Activated naive CD8-positive, alpha-beta T cell treated with anti-CD3 and anti-CD28 coated beads, Interleukin-2, amount 10 ng/mL, durations not matched to agents 7 days and 5 days (primary cell): ENCODE data around the gene TSPAN18. TPM values are rescaled to one million over a fixed set of nuclear protein-coding genes. Genes with fewer than 3 reads are reported as not detected.

Experiments used
- ATAC-seq: fragments of 150-1000 bp; cut with Tn5 transposase; one replicate; pipeline ENCODE4 v1.10.0; 2021; ENCODE audit warnings: low read depth, moderate library complexity
- POLR2A ChIA-PET: fragments of 350-600 bp; sonication (Branson Sonifier 250); formaldehyde crosslinking; loops from one replicate; lab custom pipeline; 2021; ENCODE audit warnings: antibody characterized with exemption; lab: Charles Lee
- DNase-seq: peaks from one replicate; pipeline ENCODE4 v3.0.0; 2021
- H3K27ac Mint-ChIP-seq: one replicate; pipeline ENCODE4 v1.8.0; 2022; ENCODE audit warnings: mild to moderate bottlenecking, mixed read lengths
- H3K27me3 Mint-ChIP-seq: one replicate; pipeline ENCODE4 v1.8.0; 2022; ENCODE audit warnings: mild to moderate bottlenecking, moderate library complexity, mixed read lengths
- H3K36me3 Mint-ChIP-seq: one replicate; pipeline ENCODE4 v1.8.0; 2021; ENCODE audit warnings: mild to moderate bottlenecking, mixed read lengths
- H3K4me1 Mint-ChIP-seq: one replicate; pipeline ENCODE4 v1.8.0; 2021; ENCODE audit warnings: mixed read lengths
- H3K4me3 Mint-ChIP-seq: one replicate; pipeline ENCODE4 v1.8.0; 2022; ENCODE audit warnings: mild to moderate bottlenecking, moderate library complexity, mixed read lengths
- H3K9me3 Mint-ChIP-seq: one replicate; pipeline ENCODE4 v1.8.0; 2021; ENCODE audit warnings: mixed read lengths
- total RNA-seq, 2 experiments: library from RNA; stranded (reverse); gene quantifications; one replicate each; pipeline ENCODE4 v1.2.3, GENCODE V29; 2021

Gene TSPAN18
- total RNA-seq, 2 experiments from 2014 or later = 4.9 to 5.2 TPM

- peaks cover 10% of the 10 kb centered on the region for H3K4me1 Mint-ChIP-seq
- H3K9me3 Mint-ChIP-seq = no peaks in the 10 kb centered on the region
- no peak overlapping the region for H3K27ac Mint-ChIP-seq
- H3K27me3 Mint-ChIP-seq = peaks cover 7% of the 10 kb centered on the region
- ATAC-seq = no peak
- no peak for DNase-seq
- no peaks in the 10 kb centered on the region for H3K36me3 Mint-ChIP-seq
- H3K4me3 Mint-ChIP-seq = no peak overlapping the region
- POLR2A ChIA-PET = no interaction called here
These were observed 232.3 kb downstream of the TSPAN18 start for GRCh38 chr11:44959064-44959463.

DNA sequence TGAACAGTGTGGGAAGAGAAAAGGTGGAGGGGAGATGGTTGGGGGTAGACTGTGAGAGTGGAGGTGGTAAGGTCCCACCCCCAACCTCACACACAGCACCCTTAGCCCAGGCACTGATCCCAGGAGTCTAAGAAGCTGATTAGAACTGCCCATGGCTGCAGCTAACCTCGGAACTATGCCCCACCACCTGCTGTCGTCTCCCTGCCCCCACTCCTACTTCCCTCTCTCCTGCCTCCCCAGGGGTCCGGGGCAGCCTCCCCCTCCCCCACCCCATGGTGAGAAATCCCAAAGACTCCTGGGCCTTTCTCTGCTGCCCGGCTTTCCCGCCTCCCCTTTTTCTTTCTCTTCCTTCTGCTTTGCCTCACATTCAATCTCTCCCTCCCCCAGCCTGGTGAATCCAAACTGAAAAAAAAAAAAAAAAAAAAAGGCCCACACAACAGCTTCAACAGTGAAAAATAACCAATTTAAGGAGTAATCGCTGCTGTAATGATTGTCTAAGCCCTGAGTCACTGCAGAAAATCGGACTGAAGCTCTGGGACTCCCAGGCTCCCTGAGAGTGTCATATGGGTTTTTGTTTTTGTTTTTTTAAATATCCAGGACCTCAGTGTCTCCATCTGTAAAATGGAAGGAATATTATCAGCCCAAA is 233.6 kb downstream of the TSPAN18 start:
- no peak overlapping the region for H3K4me3 Mint-ChIP-seq
- no peaks in the 10 kb centered on the region for H3K9me3 Mint-ChIP-seq
- ATAC-seq = no peak
- DNase-seq = no peak
- POLR2A ChIA-PET = interaction anchor here (0.7 kb wide), 1 partner anchor 40 kb away, joined by 4 read pairs; no protein-coding TSS in a partner anchor
- H3K27me3 Mint-ChIP-seq = peaks cover 7% of the 10 kb centered on the region
- H3K4me1 Mint-ChIP-seq = no peaks in the 10 kb centered on the region
- no peak overlapping the region for H3K27ac Mint-ChIP-seq
- H3K36me3 Mint-ChIP-seq = no peaks in the 10 kb centered on the region

DNA sequence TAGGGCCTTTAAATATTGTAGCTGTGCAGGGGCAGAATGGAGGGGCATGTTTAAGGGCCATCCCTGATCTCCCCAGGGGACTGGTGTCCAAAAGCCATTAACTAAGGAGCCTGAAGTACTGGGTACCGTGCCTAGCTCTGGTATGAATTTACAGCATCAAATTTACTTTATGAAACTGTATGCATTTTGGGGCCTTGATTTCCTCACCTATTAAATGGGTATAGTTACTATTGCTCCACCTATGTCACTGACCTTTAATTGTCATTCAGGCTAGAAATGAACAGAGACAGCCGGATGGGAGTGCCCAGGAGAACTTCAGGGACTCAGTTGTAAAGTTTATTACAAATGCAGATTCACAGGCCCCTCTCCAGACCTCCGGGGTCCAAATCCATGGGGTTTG is 235.7 kb downstream of the TSPAN18 start:
- peaks cover 10% of the 10 kb centered on the region for H3K27me3 Mint-ChIP-seq
- no peaks in the 10 kb centered on the region for H3K4me1 Mint-ChIP-seq
- no peak overlapping the region for H3K27ac Mint-ChIP-seq
- no peaks in the 10 kb centered on the region for H3K9me3 Mint-ChIP-seq
- DNase-seq (no peak), ATAC-seq (no peak)
- H3K4me3 Mint-ChIP-seq = no peak overlapping the region
- H3K36me3 Mint-ChIP-seq = no peaks in the 10 kb centered on the region
- POLR2A ChIA-PET = no interaction called here

GRCh38 chr11:44963136-44963535 is 236.4 kb downstream of the TSPAN18 start:
- POLR2A ChIA-PET = no interaction called here
- no peaks in the 10 kb centered on the region for H3K9me3 Mint-ChIP-seq
- ATAC-seq = no peak
- no peak overlapping the region for H3K4me3 Mint-ChIP-seq
- no peaks in the 10 kb centered on the region for H3K4me1 Mint-ChIP-seq
- no peaks in the 10 kb centered on the region for H3K36me3 Mint-ChIP-seq
- no peak overlapping the region for H3K27ac Mint-ChIP-seq
- peaks cover 7% of the 10 kb centered on the region for H3K27me3 Mint-ChIP-seq
- DNase-seq = no peak

DNA sequence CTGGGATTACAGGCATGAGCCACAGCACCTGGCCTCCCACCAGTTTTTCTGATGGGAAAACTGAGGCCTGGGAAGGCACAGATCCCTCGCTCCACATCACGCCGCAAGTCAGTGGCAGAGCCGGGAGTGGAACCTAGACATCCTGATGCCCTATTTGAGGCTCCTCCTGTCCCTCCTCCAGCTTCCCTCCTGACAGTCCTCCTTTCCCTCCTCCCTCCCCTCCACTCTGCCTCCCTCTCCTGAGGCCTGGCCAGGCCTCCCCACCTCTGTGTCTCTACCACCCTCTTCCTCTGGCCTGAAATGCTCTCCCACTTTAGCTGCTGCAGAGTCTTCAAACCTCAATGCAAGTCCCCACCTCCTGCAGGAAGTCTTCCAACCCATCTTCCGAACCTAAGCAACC is 237.2 kb downstream of the TSPAN18 start:
- POLR2A ChIA-PET = no interaction called here
- DNase-seq (no peak), ATAC-seq (no peak)
- Mint-ChIP-seq H3K27me3 (peaks cover 3% of the 10 kb centered on the region), H3K27ac (no peak overlapping the region), H3K9me3 (no peaks in the 10 kb centered on the region), H3K4me3 (no peak overlapping the region), H3K36me3 (no peaks in the 10 kb centered on the region), H3K4me1 (no peaks in the 10 kb centered on the region)

DNA sequence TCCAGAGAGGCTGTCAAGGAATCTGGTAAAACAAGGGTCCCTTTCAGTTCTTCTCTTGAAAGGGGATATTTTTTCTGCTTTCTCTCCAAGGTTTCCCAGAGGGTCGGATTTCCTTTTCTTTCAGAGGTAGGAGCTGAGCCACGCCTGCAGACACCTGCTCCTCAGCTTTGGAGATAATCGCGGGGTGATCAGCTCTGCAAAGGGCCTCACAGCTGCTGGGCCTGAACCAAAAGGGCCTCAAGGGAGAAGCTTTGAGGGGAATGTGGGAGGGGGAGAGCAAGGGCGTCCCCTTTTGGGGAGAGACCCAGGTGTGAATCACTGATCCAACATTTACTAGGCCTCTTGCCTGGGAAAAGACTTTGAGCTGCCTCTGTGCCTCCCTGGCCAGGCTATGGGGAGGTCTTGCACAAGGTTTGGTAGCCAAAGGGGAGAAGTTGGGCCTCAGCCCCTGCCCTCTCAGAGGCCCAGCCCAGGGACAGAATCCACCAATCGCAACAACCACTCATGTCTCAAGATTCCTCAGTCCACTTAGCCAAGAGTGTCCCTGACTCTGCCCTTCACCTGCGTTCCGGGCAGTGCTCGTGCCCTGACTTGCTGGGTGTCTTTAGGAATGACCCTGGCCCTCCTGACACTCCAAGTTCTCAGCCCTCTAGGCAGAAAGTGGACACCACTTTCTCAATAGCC is 237.9 kb downstream of the TSPAN18 start:
- POLR2A ChIA-PET = no interaction called here
- no peak overlapping the region for H3K4me3 Mint-ChIP-seq
- peaks cover 3% of the 10 kb centered on the region for H3K27me3 Mint-ChIP-seq
- no peak for ATAC-seq
- H3K27ac Mint-ChIP-seq = no peak overlapping the region
- H3K36me3 Mint-ChIP-seq = no peaks in the 10 kb centered on the region
- H3K9me3 Mint-ChIP-seq = no peaks in the 10 kb centered on the region
- H3K4me1 Mint-ChIP-seq = no peaks in the 10 kb centered on the region
- no peak for DNase-seq

GRCh38 chr11:44966694-44967093 is 239.9 kb downstream of the TSPAN18 start:
- no peaks in the 10 kb centered on the region for H3K4me1 Mint-ChIP-seq
- H3K9me3 Mint-ChIP-seq = no peaks in the 10 kb centered on the region
- no peak for ATAC-seq
- no peak overlapping the region for H3K4me3 Mint-ChIP-seq
- H3K27ac Mint-ChIP-seq = no peak overlapping the region
- no peak for DNase-seq
- no peaks in the 10 kb centered on the region for H3K36me3 Mint-ChIP-seq
- H3K27me3 Mint-ChIP-seq = peaks cover 3% of the 10 kb centered on the region
- POLR2A ChIA-PET = no interaction called here

GRCh38 chr11:44967930-44968496 is 241.3 kb downstream of the TSPAN18 start:
- no peak for ATAC-seq
- Mint-ChIP-seq H3K36me3 (no peaks in the 10 kb centered on the region), H3K4me1 (no peaks in the 10 kb centered on the region), H3K27me3 (peaks cover 6% of the 10 kb centered on the region), H3K4me3 (no peak overlapping the region), H3K9me3 (no peaks in the 10 kb centered on the region), H3K27ac (no peak overlapping the region)
- POLR2A ChIA-PET = no interaction called here
- no peak for DNase-seq

DNA sequence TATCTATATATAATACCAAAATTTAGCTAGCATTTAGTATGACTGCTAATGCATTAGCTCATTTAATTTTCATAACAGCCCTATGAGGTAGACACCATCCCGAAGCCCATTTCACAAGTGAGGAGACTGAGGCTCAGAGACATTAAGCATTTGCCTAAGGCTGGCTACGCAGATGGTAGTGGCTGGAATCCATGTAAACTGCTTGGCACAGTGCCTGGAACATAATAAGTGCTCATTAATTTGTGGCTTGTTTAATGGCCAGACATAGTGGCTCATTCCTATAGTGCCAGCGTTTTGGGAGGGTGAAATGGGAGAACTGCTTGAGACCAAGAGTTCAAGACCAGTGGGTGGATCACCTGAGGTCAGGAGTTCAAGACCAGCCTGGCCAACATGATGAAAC is 241.7 kb downstream of the TSPAN18 start:
- Mint-ChIP-seq H3K36me3 (no peaks in the 10 kb centered on the region), H3K9me3 (no peaks in the 10 kb centered on the region)

DNA sequence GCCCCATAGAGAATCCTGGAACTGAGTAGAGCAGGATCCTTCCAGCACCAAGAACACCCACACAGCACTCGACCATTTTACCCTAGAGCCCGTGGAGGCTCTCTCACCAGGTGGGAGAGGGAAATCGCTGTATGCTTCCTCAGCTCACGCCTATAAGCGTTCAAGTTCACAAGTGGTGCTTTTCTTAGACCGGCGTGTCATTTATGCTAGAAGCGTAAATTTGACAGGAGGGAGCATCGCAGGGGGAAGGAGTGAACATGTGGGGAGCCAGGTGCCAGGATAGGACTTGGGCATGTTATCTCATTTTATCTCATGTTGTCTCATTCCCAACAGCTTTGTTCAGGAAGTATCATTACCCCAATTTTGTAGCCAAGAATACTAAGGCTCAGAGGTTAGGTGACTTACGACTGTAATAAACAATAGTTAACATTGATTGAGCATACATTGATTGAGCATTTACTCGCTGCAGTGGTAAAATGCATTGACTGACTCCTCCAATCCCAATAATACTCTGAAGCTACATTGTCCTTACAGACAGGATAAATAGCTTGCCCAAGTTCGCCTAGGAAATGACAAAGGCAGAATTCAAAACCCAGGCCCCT is 243.0 kb downstream of the TSPAN18 start:
- no peaks in the 10 kb centered on the region for H3K36me3 Mint-ChIP-seq
- H3K4me1 Mint-ChIP-seq = no peaks in the 10 kb centered on the region
- H3K27me3 Mint-ChIP-seq = peaks cover 9% of the 10 kb centered on the region
- H3K4me3 Mint-ChIP-seq = no peak overlapping the region
- ATAC-seq = no peak
- no peak for DNase-seq
- H3K9me3 Mint-ChIP-seq = no peaks in the 10 kb centered on the region
- no peak overlapping the region for H3K27ac Mint-ChIP-seq
- POLR2A ChIA-PET = no interaction called here

More for the DNA sequence above, 241.7 kb downstream of the TSPAN18 start:
- DNase-seq (no peak), ATAC-seq (no peak)
- no peak overlapping the region for H3K27ac Mint-ChIP-seq
- no peaks in the 10 kb centered on the region for H3K4me1 Mint-ChIP-seq
- POLR2A ChIA-PET = no interaction called here
- H3K4me3 Mint-ChIP-seq = no peak overlapping the region
- peaks cover 9% of the 10 kb centered on the region for H3K27me3 Mint-ChIP-seq

GRCh38 chr11:44970293-44970692 is 243.5 kb downstream of the TSPAN18 start:
- POLR2A ChIA-PET = no interaction called here
- no peak for ATAC-seq
- Mint-ChIP-seq H3K36me3 (no peaks in the 10 kb centered on the region), H3K9me3 (no peaks in the 10 kb centered on the region), H3K27ac (no peak overlapping the region), H3K27me3 (peaks cover 9% of the 10 kb centered on the region), H3K4me1 (no peaks in the 10 kb centered on the region), H3K4me3 (no peak overlapping the region)
- DNase-seq = no peak

DNA sequence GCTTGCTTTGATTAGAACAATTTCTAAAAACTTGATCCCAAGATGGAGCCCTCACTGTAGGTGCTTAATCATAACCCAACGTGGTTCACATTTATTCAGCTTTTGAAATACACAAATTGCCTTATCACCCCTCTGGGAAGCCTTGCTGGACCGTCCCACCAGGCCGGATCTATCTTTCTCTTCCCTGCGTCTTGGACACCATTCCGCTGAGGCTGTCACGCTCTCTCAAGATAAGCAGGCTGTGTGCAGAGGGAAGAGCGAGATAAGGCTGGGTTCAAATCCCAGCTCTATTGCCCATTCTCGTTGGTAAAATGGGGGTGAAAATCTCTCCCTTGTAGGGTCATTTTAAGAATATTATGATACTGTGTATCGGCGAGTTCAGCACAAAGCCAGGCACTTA is 244.4 kb downstream of the TSPAN18 start:
- DNase-seq (no peak), ATAC-seq (no peak)
- no peaks in the 10 kb centered on the region for H3K4me1 Mint-ChIP-seq
- peaks cover 6% of the 10 kb centered on the region for H3K27me3 Mint-ChIP-seq
- no peak overlapping the region for H3K4me3 Mint-ChIP-seq
- POLR2A ChIA-PET = no interaction called here
- H3K9me3 Mint-ChIP-seq = no peaks in the 10 kb centered on the region
- no peaks in the 10 kb centered on the region for H3K36me3 Mint-ChIP-seq
- no peak overlapping the region for H3K27ac Mint-ChIP-seq

GRCh38 chr11:44972746-44973435 is 246.1 kb downstream of the TSPAN18 start:
- no peak for DNase-seq
- Mint-ChIP-seq H3K27ac (no peak overlapping the region), H3K4me3 (no peak overlapping the region), H3K36me3 (no peaks in the 10 kb centered on the region), H3K27me3 (peaks cover 6% of the 10 kb centered on the region), H3K9me3 (no peaks in the 10 kb centered on the region), H3K4me1 (peaks cover 1% of the 10 kb centered on the region)
- no peak for ATAC-seq
- POLR2A ChIA-PET = no interaction called here
